Activated naive CD8-positive, alpha-beta T cell treated with anti-CD3 and anti-CD28 coated beads for 36 hours (primary cell): ENCODE data around the gene RXYLT1. TPM values are rescaled to one million over a fixed set of nuclear protein-coding genes. Genes with fewer than 3 reads are reported as not detected.
"Not testable (repeated sequence)": the region's sequence is repeated elsewhere in the genome, so short reads cannot be mapped to it uniquely, and the experiment has no call there.

Source experiments
- DNase-seq: peaks from one replicate; pipeline ENCODE4 v3.0.0; 2021
- H3K27ac Mint-ChIP-seq: one replicate; pipeline ENCODE4 v1.8.0; 2022; ENCODE audit warnings: mild to moderate bottlenecking, moderate library complexity, mixed read lengths
- H3K27me3 Mint-ChIP-seq: one replicate; pipeline ENCODE4 v1.8.0; 2022; ENCODE audit warnings: mild to moderate bottlenecking, mixed read lengths
- H3K36me3 Mint-ChIP-seq: one replicate; pipeline ENCODE4 v1.8.0; 2021; ENCODE audit warnings: mild to moderate bottlenecking, mixed read lengths
- H3K4me1 Mint-ChIP-seq: one replicate; pipeline ENCODE4 v1.8.0; 2021; ENCODE audit warnings: mixed read lengths
- H3K4me3 Mint-ChIP-seq: one replicate; pipeline ENCODE4 v1.8.0; 2022; ENCODE audit warnings: mild to moderate bottlenecking, moderate library complexity, mixed read lengths
- H3K9me3 Mint-ChIP-seq: one replicate; pipeline ENCODE4 v1.8.0; 2022; ENCODE audit warnings: mixed read lengths
- total RNA-seq, 2 experiments: library from RNA; stranded (reverse); gene quantifications; one replicate each; pipeline ENCODE4 v1.2.3, GENCODE V29; 2021

Gene RXYLT1
- total RNA-seq, 2 experiments from 2014 or later = 24.5 to 27.6 TPM

DNA sequence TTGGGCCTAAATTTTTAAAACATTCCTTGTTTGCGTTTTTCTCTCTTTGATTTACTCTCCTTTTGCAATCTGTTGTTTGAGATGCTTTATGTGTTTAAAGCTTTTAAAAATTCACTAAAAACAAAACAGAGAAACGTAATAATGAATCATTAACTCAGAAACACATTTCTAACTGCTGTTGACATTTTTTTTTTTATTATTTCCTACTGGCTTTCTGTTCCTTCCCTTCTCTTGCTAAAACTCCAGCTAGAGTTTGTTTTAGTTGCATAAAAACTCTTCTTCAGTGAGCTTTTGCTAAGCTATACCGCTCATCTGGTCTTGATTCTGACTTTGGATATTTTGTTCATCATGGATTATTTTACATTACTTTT is 35.8 kb downstream of the RXYLT1 start:
- Mint-ChIP-seq H3K36me3 (peaks cover 2% of the 10 kb centered on the region), H3K9me3 (peaks cover 8% of the 10 kb centered on the region), H3K27me3 (peaks cover 26% of the 10 kb centered on the region), H3K4me3 (no peak overlapping the region), H3K4me1 (peaks cover 20% of the 10 kb centered on the region), H3K27ac (peak overlapping the region; percentile 52)
- DNase-seq = no peak

DNA sequence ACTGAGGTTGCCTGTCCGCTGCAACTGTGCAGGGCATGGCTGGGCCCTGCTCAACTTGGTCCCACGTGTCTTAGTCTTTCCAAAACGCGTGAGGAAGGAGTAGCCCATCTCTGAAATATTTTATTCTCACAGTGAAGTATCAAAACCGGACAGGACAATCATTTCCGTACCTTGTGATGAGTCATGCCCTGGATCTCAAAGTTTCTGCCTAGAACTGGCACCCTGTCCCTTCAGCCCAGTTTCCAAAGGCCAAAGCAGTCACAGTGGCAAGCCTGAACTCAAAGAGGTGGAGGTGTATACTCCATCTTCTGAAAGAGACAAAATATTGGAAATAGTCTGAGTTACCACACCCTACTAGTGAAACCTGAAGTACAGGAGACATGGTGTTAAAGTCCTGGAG is 36.3 kb downstream of the RXYLT1 start:
- H3K27me3 Mint-ChIP-seq = peaks cover 32% of the 10 kb centered on the region
- no peak for DNase-seq
- no peak overlapping the region for H3K4me3 Mint-ChIP-seq
- peaks cover 20% of the 10 kb centered on the region for H3K4me1 Mint-ChIP-seq
- H3K36me3 Mint-ChIP-seq = peaks cover 2% of the 10 kb centered on the region
- peak overlapping the region; percentile 52 for H3K27ac Mint-ChIP-seq
- H3K9me3 Mint-ChIP-seq = peaks cover 8% of the 10 kb centered on the region

DNA sequence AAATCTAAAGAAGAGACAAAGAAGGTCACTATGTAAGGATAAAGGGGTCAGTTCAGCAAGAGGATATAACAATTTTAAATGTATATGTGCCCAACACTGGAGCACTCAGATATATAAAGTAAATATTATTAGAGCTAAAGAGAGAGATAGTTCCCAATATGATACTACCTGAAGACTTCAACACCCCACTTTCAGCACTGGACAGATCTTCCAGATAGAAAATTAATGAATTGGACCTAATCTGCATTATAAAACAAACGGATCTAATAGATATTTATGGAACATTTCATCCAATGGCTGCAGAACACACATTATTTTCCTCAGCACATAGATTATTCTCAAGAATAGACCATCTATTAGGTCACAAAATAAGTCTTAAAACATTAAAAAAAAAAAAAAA is 40.7 kb downstream of the RXYLT1 start:
- peaks cover 59% of the 10 kb centered on the region for H3K27me3 Mint-ChIP-seq
- H3K9me3 Mint-ChIP-seq = peaks cover 8% of the 10 kb centered on the region
- peaks cover 8% of the 10 kb centered on the region for H3K36me3 Mint-ChIP-seq
- no peak overlapping the region for H3K4me3 Mint-ChIP-seq
- no peak for DNase-seq
- peaks cover 9% of the 10 kb centered on the region for H3K4me1 Mint-ChIP-seq
- no peak overlapping the region for H3K27ac Mint-ChIP-seq

DNA sequence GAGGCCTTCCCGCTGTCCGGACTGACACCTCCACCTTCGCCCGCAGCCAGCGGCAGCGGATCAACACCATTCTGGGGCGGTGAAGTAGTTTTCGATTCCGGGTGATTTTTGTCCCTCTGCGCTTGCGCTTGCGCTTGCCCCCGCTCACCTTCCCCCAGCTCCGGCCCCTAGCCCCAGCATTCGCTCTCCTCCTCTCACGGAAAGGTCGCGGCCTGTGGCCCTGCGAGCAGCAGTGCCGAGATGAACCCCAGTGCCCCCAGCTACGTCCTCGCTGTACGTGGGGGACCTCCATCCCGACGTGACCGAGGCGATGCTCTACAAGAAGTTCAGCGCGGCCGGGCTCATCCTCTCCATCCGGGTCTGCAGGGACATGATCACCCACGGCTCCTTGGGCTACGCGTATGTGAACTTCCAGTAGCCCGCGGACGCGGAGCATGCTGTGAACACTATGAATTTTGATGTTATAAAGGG is 42.1 kb downstream of the RXYLT1 start:
- Mint-ChIP-seq H3K36me3 (peaks cover 8% of the 10 kb centered on the region), H3K27ac (peak overlapping the region; percentile 82), H3K27me3 (peaks cover 59% of the 10 kb centered on the region), H3K4me1 (peaks cover 2% of the 10 kb centered on the region), H3K4me3 (peak overlapping the region; percentile 81), H3K9me3 (peaks cover 8% of the 10 kb centered on the region)
- DNase-seq = peak; percentile 17

- DNase-seq = no peak
- Mint-ChIP-seq H3K4me3 (peak overlapping the region; percentile 81), H3K27ac (no peak overlapping the region), H3K9me3 (peaks cover 8% of the 10 kb centered on the region), H3K4me1 (peaks cover 2% of the 10 kb centered on the region), H3K36me3 (peaks cover 8% of the 10 kb centered on the region), H3K27me3 (peaks cover 56% of the 10 kb centered on the region)
Observed at GRCh38 chr12:63822352-63822751, 42.6 kb downstream of the RXYLT1 start.

DNA sequence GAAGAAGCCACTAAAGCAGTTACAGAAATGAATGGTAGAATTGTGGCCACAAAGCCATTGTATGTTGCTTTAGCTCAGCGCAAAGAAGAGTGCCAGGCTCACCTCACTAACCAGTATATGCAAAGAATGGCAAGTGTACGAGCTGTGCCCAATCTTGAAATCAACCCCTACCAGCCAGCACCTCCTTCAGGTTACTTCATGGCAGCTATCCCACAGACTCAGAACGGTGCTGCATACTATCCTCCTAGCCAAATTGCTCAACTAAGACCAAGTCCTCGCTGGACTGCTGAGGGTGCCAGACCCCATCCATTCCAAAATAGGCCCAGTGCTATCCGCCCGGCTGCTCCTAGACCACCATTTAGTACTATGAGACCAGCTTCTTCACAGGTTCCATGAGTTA is 43.3 kb downstream of the RXYLT1 start:
- peaks cover 8% of the 10 kb centered on the region for H3K36me3 Mint-ChIP-seq
- no peak for DNase-seq
- H3K27ac Mint-ChIP-seq = no peak overlapping the region
- no peak overlapping the region for H3K4me3 Mint-ChIP-seq
- peaks cover 2% of the 10 kb centered on the region for H3K4me1 Mint-ChIP-seq
- H3K9me3 Mint-ChIP-seq = peaks cover 8% of the 10 kb centered on the region
- H3K27me3 Mint-ChIP-seq = peaks cover 56% of the 10 kb centered on the region

DNA sequence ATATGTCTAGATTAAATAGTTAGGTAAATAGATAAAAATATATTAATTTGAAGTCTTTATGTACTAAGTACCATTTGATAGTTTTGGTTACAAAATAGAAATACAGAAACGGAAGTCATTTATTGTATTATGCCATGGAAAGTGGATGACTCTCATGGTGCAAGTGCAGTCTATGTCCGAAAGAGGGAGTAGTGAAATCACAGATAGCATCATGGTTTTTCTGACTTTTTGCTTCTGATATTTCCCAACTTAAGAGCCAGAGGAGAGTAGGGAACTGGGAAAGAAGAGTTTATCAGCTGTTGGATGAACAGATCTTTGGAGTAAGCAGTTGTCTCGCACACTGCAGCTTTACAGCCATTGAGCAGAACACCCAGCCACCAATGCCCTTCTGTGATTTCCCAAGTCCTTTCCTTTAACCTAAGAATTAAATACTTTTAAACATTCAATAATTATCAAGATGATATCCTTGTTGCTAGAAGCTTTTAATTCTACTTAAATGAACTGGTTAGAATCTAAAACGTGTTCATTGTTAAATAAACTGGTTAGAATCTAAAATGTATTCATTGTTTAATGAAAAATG is 46.4 kb downstream of the RXYLT1 start:
- DNase-seq = no peak
- Mint-ChIP-seq H3K4me1 (peaks cover 2% of the 10 kb centered on the region), H3K36me3 (peaks cover 9% of the 10 kb centered on the region), H3K27ac (no peak overlapping the region), H3K4me3 (no peak overlapping the region), H3K9me3 (peaks cover 3% of the 10 kb centered on the region), H3K27me3 (peaks cover 36% of the 10 kb centered on the region)

GRCh38 chr12:63828867-63829266 is 49.2 kb downstream of the RXYLT1 start:
- peaks cover 3% of the 10 kb centered on the region for H3K36me3 Mint-ChIP-seq
- H3K27me3 Mint-ChIP-seq = peaks cover 15% of the 10 kb centered on the region
- no peak for DNase-seq
- no peak overlapping the region for H3K4me3 Mint-ChIP-seq
- H3K27ac Mint-ChIP-seq = no peak overlapping the region
- peaks cover 3% of the 10 kb centered on the region for H3K9me3 Mint-ChIP-seq
- H3K4me1 Mint-ChIP-seq = no peaks in the 10 kb centered on the region

- Mint-ChIP-seq H3K27ac (no peak overlapping the region), H3K4me1 (no peaks in the 10 kb centered on the region), H3K9me3 (no peaks in the 10 kb centered on the region), H3K36me3 (no peaks in the 10 kb centered on the region), H3K4me3 (no peak overlapping the region), H3K27me3 (peaks cover 5% of the 10 kb centered on the region)
- no peak for DNase-seq
Observed at GRCh38 chr12:63836046-63836445, 56.3 kb downstream of the RXYLT1 start.

DNA sequence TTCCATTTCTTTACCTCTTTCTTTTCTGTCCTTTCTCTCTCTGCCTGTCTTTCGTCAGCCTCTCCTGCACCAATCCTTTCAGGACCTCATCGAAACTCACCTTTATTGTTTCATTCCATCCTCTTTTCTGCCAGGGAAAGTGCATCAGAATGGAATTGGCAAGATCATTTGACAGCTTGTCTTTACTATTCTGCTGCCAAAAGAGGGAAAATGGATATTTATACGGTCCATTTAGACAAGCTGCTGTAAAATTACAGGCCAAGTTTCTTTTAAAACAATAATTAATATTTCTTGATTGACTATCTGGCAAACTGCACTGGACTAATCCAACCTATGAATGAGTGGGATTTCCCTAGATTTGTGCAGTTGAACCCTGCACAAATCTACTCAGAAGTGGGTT is 57.2 kb downstream of the RXYLT1 start:
- DNase-seq = no peak
- Mint-ChIP-seq H3K27ac (no peak overlapping the region), H3K4me3 (no peak overlapping the region), H3K9me3 (no peaks in the 10 kb centered on the region), H3K36me3 (no peaks in the 10 kb centered on the region), H3K27me3 (peaks cover 7% of the 10 kb centered on the region), H3K4me1 (no peaks in the 10 kb centered on the region)

GRCh38 chr12:63838411-63838810 is 58.7 kb downstream of the RXYLT1 start:
- no peaks in the 10 kb centered on the region for H3K36me3 Mint-ChIP-seq
- H3K27me3 Mint-ChIP-seq = peaks cover 14% of the 10 kb centered on the region
- no peaks in the 10 kb centered on the region for H3K9me3 Mint-ChIP-seq
- H3K4me1 Mint-ChIP-seq = peaks cover 3% of the 10 kb centered on the region
- no peak overlapping the region for H3K27ac Mint-ChIP-seq
- no peak for DNase-seq
- H3K4me3 Mint-ChIP-seq = no peak overlapping the region

DNA sequence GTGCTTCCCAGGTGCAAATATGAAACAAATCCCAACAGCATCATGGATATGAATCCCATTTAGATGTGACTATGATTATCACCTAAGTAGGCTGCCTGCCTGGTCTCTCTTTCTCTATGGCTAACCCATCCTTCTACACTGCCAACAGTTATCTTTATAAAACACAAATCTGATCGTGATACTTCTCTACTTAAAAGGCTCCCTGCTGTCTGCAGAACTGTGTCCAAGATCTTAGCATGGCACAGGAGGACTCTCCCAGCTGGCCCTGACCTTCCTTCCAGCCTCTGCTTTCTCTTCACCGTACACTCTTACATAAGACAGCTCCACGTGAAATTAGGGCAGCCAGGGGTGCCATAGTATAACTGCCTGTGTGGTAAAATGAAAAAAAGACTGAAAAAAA is 61.3 kb downstream of the RXYLT1 start:
- no peak for DNase-seq
- peaks cover 29% of the 10 kb centered on the region for H3K27me3 Mint-ChIP-seq
- no peaks in the 10 kb centered on the region for H3K9me3 Mint-ChIP-seq
- no peaks in the 10 kb centered on the region for H3K36me3 Mint-ChIP-seq
- H3K4me3 Mint-ChIP-seq = no peak overlapping the region
- H3K27ac Mint-ChIP-seq = no peak overlapping the region
- H3K4me1 Mint-ChIP-seq = peaks cover 8% of the 10 kb centered on the region

DNA sequence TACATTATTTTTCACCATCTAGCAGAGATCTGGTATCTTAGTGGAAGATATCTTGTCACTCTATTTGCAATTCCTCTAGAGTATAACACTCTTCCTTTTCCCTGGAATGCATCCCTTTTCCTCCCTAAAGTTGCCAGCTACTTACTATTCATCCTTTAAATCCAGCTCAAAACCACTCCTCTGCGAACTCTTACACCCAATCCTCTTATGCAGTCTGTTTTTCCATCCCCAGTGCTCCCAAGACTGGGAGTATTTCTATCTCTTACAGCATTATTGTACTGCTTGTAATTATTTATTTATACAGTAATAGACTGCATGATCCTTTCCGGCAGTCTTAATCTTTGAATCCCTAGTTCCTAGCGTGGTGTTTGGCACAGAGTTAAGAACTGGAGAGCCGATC is 61.9 kb downstream of the RXYLT1 start:
- no peaks in the 10 kb centered on the region for H3K9me3 Mint-ChIP-seq
- H3K4me1 Mint-ChIP-seq = peaks cover 8% of the 10 kb centered on the region
- peaks cover 35% of the 10 kb centered on the region for H3K27me3 Mint-ChIP-seq
- no peak overlapping the region for H3K27ac Mint-ChIP-seq
- DNase-seq = no peak
- H3K36me3 Mint-ChIP-seq = no peaks in the 10 kb centered on the region
- H3K4me3 Mint-ChIP-seq = no peak overlapping the region

DNA sequence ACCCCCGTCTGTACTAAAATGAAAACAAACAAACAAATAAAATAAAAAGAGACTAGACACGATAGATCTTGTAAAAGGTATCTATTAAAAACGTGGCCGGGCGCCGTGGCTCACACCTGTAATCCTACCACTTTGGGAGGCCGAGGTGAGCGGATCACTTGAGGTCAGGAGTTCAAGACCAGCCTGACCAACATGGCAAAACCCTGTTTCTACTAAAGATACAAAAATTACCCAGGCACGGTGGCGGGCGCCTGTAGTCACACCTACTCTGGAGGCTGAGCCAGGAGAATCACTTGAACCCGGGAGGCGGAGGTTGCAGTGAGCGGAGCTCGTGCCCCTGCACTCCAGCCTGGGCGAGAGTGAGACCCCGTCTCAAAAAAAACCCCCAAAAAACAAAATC is 63.0 kb downstream of the RXYLT1 start:
- not testable (repeated sequence) for DNase-seq, H3K27ac Mint-ChIP-seq, H3K4me1 Mint-ChIP-seq, H3K36me3 Mint-ChIP-seq, H3K9me3 Mint-ChIP-seq
- peaks cover 36% of the 10 kb centered on the region for H3K27me3 Mint-ChIP-seq
- peak overlapping the region; percentile 66 for H3K4me3 Mint-ChIP-seq

GRCh38 chr12:63843254-63843720 is 63.6 kb downstream of the RXYLT1 start:
- peaks cover 8% of the 10 kb centered on the region for H3K4me1 Mint-ChIP-seq
- no peak overlapping the region for H3K27ac Mint-ChIP-seq
- H3K36me3 Mint-ChIP-seq = no peaks in the 10 kb centered on the region
- peak overlapping the region; percentile 66 for H3K4me3 Mint-ChIP-seq
- H3K27me3 Mint-ChIP-seq = peaks cover 39% of the 10 kb centered on the region
- DNase-seq = no peak
- H3K9me3 Mint-ChIP-seq = no peaks in the 10 kb centered on the region

DNA sequence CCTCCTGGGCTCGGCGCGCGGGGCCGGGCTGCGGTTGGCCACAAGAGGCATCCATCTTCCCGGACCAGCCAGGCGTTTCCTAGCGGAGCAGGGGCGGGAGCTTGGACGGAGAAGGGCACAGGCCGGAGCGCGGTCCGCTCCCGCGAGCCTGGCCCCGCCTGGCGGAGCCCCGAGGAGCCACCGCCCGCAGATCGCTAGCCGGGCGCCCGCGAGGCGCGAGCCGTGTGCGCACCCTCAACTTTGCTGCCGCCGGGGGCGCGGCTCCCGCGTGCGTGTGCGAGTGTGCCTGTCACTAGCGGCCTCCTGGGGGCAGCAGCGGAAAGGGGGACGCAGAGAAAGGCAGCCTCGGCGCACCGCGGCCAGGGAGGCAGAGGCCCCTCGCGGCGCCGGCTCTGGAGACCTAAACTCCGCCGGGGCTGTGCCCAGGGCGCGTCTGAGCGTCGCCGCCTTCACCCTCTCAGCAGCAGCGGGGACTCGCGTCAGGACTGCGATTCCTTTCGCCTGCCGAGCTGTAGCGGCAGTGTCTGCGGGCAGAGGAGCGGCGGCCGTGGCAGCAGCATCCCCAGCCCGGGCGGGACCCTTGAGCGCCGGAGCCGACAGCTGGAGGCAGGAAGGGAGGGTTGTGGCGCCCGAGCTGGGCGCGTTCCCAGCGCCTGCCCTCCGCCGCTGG is 64.1 kb downstream of the RXYLT1 start:
- peak; percentile 88 for DNase-seq
- Mint-ChIP-seq H3K36me3 (no peaks in the 10 kb centered on the region), H3K27ac (no peak overlapping the region), H3K4me1 (peaks cover 8% of the 10 kb centered on the region), H3K27me3 (peaks cover 39% of the 10 kb centered on the region), H3K9me3 (no peaks in the 10 kb centered on the region), H3K4me3 (peak overlapping the region; percentile 57)
